Measurements from ENCODE around the gene C6orf141. TPM values are rescaled to one million over a fixed set of nuclear protein-coding genes. Genes with fewer than 3 reads are reported as not detected.

The C6orf141 gene
- polyA plus RNA-seq, 1 donor (not counting 4 experiments of a cell fraction or from before 2014, with no cell fraction given) = 51.6 TPM

DNA sequence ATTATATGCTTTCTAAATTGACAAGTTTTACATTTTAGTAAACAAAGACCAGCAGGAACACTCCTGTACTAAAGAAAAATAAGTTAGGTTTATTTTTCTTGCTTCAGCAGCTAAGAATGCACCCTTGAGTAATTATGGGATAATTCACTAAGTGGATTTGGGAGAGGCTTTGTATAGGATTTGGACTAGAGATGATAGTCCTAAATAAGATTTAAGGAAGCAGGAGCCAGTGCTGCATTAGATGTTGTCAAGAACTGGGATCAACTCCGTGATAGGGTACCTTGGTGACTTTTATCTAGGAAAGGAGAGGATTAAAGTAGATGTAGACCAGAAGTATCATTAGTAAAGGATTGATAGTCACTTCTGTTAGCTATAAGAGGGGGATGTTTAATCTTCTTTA lies 4.1 kb upstream of the C6orf141 start:
- no peaks in the 10 kb centered on the region for H3K9me3 ChIP-seq (ENCODE audit: control insufficient read depth, low read depth, low read length)
- TF ChIP-seq EZH2 (IDR thresholded peaks at IDR 0.05; ENCODE audit: low read length) = no peak
- TF ChIP-seq, protein P1, sequence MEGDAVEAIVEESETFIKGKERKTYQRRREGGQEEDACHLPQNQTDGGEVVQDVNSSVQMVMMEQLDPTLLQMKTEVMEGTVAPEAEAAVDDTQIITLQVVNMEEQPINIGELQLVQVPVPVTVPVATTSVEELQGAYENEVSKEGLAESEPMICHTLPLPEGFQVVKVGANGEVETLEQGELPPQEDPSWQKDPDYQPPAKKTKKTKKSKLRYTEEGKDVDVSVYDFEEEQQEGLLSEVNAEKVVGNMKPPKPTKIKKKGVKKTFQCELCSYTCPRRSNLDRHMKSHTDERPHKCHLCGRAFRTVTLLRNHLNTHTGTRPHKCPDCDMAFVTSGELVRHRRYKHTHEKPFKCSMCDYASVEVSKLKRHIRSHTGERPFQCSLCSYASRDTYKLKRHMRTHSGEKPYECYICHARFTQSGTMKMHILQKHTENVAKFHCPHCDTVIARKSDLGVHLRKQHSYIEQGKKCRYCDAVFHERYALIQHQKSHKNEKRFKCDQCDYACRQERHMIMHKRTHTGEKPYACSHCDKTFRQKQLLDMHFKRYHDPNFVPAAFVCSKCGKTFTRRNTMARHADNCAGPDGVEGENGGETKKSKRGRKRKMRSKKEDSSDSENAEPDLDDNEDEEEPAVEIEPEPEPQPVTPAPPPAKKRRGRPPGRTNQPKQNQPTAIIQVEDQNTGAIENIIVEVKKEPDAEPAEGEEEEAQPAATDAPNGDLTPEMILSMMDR (optimal IDR thresholded peaks at IDR 0.05 in 1 of 3, IDR thresholded peaks at IDR 0.05 in 1 of 3, conservative IDR thresholded peaks at IDR 0.05 in 1 of 3; ENCODE audit: extremely low read depth in 1 of 3, insufficient read depth in 2 of 3, low read length in 3 of 3) = no peak
- H3K79me2 ChIP-seq (ENCODE audit: control insufficient read depth, insufficient read depth, low read length) = peaks cover 11% of the 10 kb centered on the region
- H3K4me2 ChIP-seq (ENCODE audit: control insufficient read depth, extremely low read depth, insufficient read depth, low read depth, low read length) = no peak overlapping the region
- peaks cover 17% of the 10 kb centered on the region for H3K4me1 ChIP-seq (ENCODE audit: control insufficient read depth, extremely low read depth, insufficient read depth, low read length)
- H2AFZ ChIP-seq (ENCODE audit: control insufficient read depth, low read length) = no peak overlapping the region
- no peak for DNase-seq (ENCODE audit: low read depth, low spot score)
- H3K27ac ChIP-seq (ENCODE audit: control insufficient read depth, insufficient read depth, low read length) = no peak overlapping the region
- no peak overlapping the region for H3K9ac ChIP-seq (ENCODE audit: control insufficient read depth, extremely low read depth, insufficient read depth, low read length)
- dilution Hi-C loops (cut with MboI; ENCODE audit: extremely low pct_ligation_motif_present, low sequenced_read_pairs) = no loop called here
- FAIRE-seq = no peak
- no peak overlapping the region for H3K4me3 ChIP-seq (ENCODE audit: control insufficient read depth in 2 of 3, extremely low read depth in 1 of 3, insufficient read depth in 2 of 3, low read depth in 1 of 3, low read length in 3 of 3)
- H4K20me1 ChIP-seq (ENCODE audit: control insufficient read depth, extremely low read depth, insufficient read depth, low read length) = no peaks in the 10 kb centered on the region
- H3K27me3 ChIP-seq (ENCODE audit: control insufficient read depth, extremely low read depth, insufficient read depth, low read length) = no peaks in the 10 kb centered on the region
- H3K9me1 ChIP-seq (ENCODE audit: control insufficient read depth, extremely low read depth, insufficient read depth, low read length) = no peaks in the 10 kb centered on the region
- H3K36me3 ChIP-seq (ENCODE audit: control insufficient read depth in 2 of 2, extremely low read depth in 1 of 2, insufficient read depth in 2 of 2, low read length in 2 of 2) = no peaks in the 10 kb centered on the region

DNA sequence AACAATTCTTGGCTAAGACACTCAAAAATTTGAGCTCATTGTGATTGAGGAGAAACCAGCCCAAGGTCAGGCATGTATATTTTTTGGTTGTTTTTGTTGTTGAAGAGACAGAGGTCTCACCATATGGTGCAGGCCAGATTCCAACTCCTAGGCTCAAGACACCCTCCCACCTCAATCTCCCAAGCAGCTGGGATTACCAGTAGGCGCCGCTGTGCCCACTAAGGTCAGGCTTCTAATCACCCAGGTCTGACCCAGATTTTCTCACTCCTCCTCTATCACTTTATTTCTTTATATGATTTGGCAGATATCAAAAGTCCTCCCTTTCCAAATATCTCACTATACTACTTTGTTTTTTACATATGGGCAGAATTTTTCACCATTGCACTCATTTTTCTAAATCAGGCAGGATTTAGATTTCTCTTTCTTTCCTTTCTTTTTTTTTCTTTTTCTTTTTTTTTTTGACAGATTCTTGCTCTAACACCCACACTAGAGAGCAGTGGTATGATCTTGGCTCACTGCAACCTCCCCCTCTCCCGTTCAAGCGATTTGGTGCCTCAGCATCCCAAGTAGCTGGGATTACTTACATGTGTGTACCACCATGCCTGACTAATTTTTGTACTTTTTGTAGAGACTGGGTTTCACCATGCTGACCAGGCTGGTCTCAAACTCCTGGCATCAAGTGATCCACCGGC lies 1.7 kb upstream of the C6orf141 start:
- Histone ChIP-seq H3K36me3 (ENCODE audit: control insufficient read depth in 2 of 2, extremely low read depth in 1 of 2, insufficient read depth in 2 of 2, low read length in 2 of 2) (no peaks in the 10 kb centered on the region), H2AFZ (ENCODE audit: control insufficient read depth, low read length) (no peak overlapping the region), H3K9ac (ENCODE audit: control insufficient read depth, extremely low read depth, insufficient read depth, low read length) (no peak overlapping the region), H3K9me1 (ENCODE audit: control insufficient read depth, extremely low read depth, insufficient read depth, low read length) (no peaks in the 10 kb centered on the region), H3K79me2 (ENCODE audit: control insufficient read depth, insufficient read depth, low read length) (peaks cover 25% of the 10 kb centered on the region), H3K4me3 (ENCODE audit: control insufficient read depth in 2 of 3, extremely low read depth in 1 of 3, insufficient read depth in 2 of 3, low read depth in 1 of 3, low read length in 3 of 3) (no peak overlapping the region), H3K27me3 (ENCODE audit: control insufficient read depth, extremely low read depth, insufficient read depth, low read length) (no peaks in the 10 kb centered on the region), H3K27ac (ENCODE audit: control insufficient read depth, insufficient read depth, low read length) (no peak overlapping the region), H3K4me2 (ENCODE audit: control insufficient read depth, extremely low read depth, insufficient read depth, low read depth, low read length) (no peak overlapping the region), H4K20me1 (ENCODE audit: control insufficient read depth, extremely low read depth, insufficient read depth, low read length) (no peaks in the 10 kb centered on the region), H3K4me1 (ENCODE audit: control insufficient read depth, extremely low read depth, insufficient read depth, low read length) (peaks cover 8% of the 10 kb centered on the region), H3K9me3 (ENCODE audit: control insufficient read depth, low read depth, low read length) (no peaks in the 10 kb centered on the region)
- dilution Hi-C loops (cut with MboI; ENCODE audit: extremely low pct_ligation_motif_present, low sequenced_read_pairs) = no loop called here
- TF ChIP-seq, protein P1 (optimal IDR thresholded peaks at IDR 0.05 in 1 of 3, IDR thresholded peaks at IDR 0.05 in 1 of 3, conservative IDR thresholded peaks at IDR 0.05 in 1 of 3; ENCODE audit: extremely low read depth in 1 of 3, insufficient read depth in 2 of 3, low read length in 3 of 3) = no peak
- TF ChIP-seq EZH2 (IDR thresholded peaks at IDR 0.05; ENCODE audit: low read length) = no peak
- DNase-seq (ENCODE audit: low read depth, low spot score) = no peak
- FAIRE-seq = no peak

Data from keratinocyte (primary cell).